ENCODE results near the gene SDHB. TPM values are rescaled to one million over a fixed set of nuclear protein-coding genes. Genes with fewer than 3 reads are reported as not detected.

The SDHB gene
- total RNA-seq, 1 donor from 2014 or later, result 69.0 TPM

DNA sequence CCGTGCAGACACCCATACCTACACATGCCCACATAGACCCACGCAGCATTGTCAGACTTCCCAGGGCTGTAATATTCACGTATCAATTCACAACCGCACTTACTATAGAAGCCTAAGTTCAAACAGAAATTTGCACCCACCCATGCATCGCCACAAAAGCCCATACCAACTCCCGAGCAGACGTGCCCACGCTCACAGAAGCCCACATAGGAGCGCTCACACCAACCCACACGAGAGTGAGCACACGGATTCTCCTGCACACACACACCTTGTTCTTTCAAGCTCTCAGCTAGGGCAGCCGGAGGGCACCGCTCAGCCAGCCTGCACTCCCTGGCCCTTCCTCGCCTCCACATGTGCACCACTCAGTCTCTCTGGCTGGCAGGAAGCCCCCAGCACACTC, 78.0 kb downstream of the SDHB start:
- no peak for DNase-seq (ENCODE audit: extremely low spot score, unreplicated experiment)
- H3K27me3 Mint-ChIP-seq (ENCODE audit: unreplicated experiment), result no peaks in the 10 kb centered on the region
- H3K4me3 Mint-ChIP-seq (ENCODE audit: unreplicated experiment), result no peak overlapping the region
- no peaks in the 10 kb centered on the region for H3K9me3 Mint-ChIP-seq (ENCODE audit: unreplicated experiment)
- H3K4me1 Mint-ChIP-seq (ENCODE audit: unreplicated experiment), result peaks cover 47% of the 10 kb centered on the region
- peaks cover 2% of the 10 kb centered on the region for H3K36me3 Mint-ChIP-seq (ENCODE audit: unreplicated experiment)
- H3K27ac Mint-ChIP-seq (ENCODE audit: unreplicated experiment), result no peak overlapping the region
- TF ChIP-seq CTCF (IDR thresholded peaks at IDR 0.05), result no peak

DNA sequence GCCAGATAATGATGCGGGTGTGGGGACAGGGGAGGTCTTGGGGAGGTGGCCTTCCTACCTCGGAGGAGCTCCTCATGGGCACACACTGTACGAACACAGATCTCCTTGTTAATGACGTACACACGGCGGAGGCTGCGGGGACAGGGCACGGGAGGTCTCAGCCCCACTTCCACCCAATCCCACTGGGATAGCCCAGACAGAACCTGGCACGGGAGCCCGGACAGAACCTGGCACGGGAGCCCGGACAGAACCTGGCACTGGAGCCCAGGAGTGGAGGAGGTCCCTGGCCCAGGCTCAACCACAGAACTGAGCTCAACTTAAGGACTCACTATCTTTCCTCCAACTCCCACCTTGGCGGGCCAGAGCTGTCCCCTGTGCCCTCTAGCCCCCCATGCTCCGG, 78.6 kb downstream of the SDHB start:
- no peak overlapping the region for H3K4me3 Mint-ChIP-seq (ENCODE audit: unreplicated experiment)
- DNase-seq (ENCODE audit: extremely low spot score, unreplicated experiment), result no peak
- peaks cover 2% of the 10 kb centered on the region for H3K36me3 Mint-ChIP-seq (ENCODE audit: unreplicated experiment)
- H3K4me1 Mint-ChIP-seq (ENCODE audit: unreplicated experiment), result peaks cover 44% of the 10 kb centered on the region
- TF ChIP-seq CTCF (IDR thresholded peaks at IDR 0.05), result no peak
- no peaks in the 10 kb centered on the region for H3K27me3 Mint-ChIP-seq (ENCODE audit: unreplicated experiment)
- H3K9me3 Mint-ChIP-seq (ENCODE audit: unreplicated experiment), result no peaks in the 10 kb centered on the region
- H3K27ac Mint-ChIP-seq (ENCODE audit: unreplicated experiment), result no peak overlapping the region

GRCh38 chr1:16973215-16973614, 80.6 kb downstream of the SDHB start:
- H3K36me3 Mint-ChIP-seq (ENCODE audit: unreplicated experiment), result peaks cover 2% of the 10 kb centered on the region
- TF ChIP-seq CTCF (IDR thresholded peaks at IDR 0.05), result no peak
- no peak overlapping the region for H3K27ac Mint-ChIP-seq (ENCODE audit: unreplicated experiment)
- H3K4me1 Mint-ChIP-seq (ENCODE audit: unreplicated experiment), result peaks cover 32% of the 10 kb centered on the region
- no peaks in the 10 kb centered on the region for H3K27me3 Mint-ChIP-seq (ENCODE audit: unreplicated experiment)
- no peak for DNase-seq (ENCODE audit: extremely low spot score, unreplicated experiment)
- H3K4me3 Mint-ChIP-seq (ENCODE audit: unreplicated experiment), result no peak overlapping the region
- H3K9me3 Mint-ChIP-seq (ENCODE audit: unreplicated experiment), result no peaks in the 10 kb centered on the region

- peaks cover 2% of the 10 kb centered on the region for H3K36me3 Mint-ChIP-seq (ENCODE audit: unreplicated experiment)
- H3K27ac Mint-ChIP-seq (ENCODE audit: unreplicated experiment), result peak overlapping the region; percentile 67
- no peak overlapping the region for H3K4me3 Mint-ChIP-seq (ENCODE audit: unreplicated experiment)
- DNase-seq (ENCODE audit: extremely low spot score, unreplicated experiment), result no peak
- H3K9me3 Mint-ChIP-seq (ENCODE audit: unreplicated experiment), result no peaks in the 10 kb centered on the region
- no peaks in the 10 kb centered on the region for H3K27me3 Mint-ChIP-seq (ENCODE audit: unreplicated experiment)
- no peak for TF ChIP-seq CTCF (IDR thresholded peaks at IDR 0.05)
- peaks cover 23% of the 10 kb centered on the region for H3K4me1 Mint-ChIP-seq (ENCODE audit: unreplicated experiment)
Measured at GRCh38 chr1:16972189-16972895, 81.5 kb downstream of the SDHB start.

DNA sequence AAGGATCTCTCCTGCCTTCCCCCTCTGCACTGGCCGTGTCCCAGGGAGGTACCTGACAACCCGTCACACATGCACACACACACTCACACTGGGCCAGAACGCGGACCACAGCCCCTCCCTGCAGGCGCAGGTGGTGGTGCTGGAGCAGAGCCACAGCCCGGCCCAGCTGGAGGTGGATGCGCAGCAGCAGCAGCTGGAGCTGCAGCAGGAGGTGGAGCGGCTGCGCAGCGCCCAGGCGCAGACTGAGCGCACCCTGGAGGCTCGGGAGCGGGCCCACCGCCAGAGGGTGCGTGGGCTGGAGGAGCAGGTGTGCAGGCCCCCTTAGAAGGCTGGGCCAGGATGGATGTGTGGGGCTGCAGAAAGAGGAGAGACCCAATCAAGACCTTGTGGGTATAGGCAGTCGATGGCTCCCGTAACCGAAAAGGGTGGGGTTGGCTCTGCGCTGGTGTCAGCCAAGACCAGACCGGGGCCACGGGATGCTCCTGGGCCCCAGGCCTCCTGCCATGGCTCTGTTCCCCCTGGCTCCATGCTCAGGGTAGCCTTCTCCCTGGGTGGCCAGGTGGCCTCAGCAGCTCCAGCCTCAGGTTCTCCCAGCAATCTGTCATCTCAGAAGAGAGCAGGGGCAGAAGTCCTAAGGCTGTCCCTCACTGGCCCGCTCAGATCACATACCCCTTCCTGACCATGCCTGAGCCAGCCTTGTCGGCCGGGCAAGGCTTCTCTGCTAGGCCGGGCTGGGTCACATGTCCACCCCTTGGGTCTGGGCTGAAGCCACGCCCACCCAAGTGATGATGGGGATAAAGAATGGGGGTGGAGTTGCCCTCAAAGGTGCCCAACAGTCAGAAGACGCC, 82.3 kb downstream of the SDHB start:
- DNase-seq (ENCODE audit: extremely low spot score, unreplicated experiment), result no peak
- H3K9me3 Mint-ChIP-seq (ENCODE audit: unreplicated experiment), result no peaks in the 10 kb centered on the region
- H3K36me3 Mint-ChIP-seq (ENCODE audit: unreplicated experiment), result peaks cover 5% of the 10 kb centered on the region
- H3K4me1 Mint-ChIP-seq (ENCODE audit: unreplicated experiment), result peaks cover 28% of the 10 kb centered on the region
- no peaks in the 10 kb centered on the region for H3K27me3 Mint-ChIP-seq (ENCODE audit: unreplicated experiment)
- no peak for TF ChIP-seq CTCF (IDR thresholded peaks at IDR 0.05)
- peak overlapping the region; percentile 18 for H3K27ac Mint-ChIP-seq (ENCODE audit: unreplicated experiment)
- no peak overlapping the region for H3K4me3 Mint-ChIP-seq (ENCODE audit: unreplicated experiment)
